Lung (tissue), 12 donors: Measurements from ENCODE around the gene CHMP5. TPM values are rescaled to one million over a fixed set of nuclear protein-coding genes. Genes with fewer than 3 reads are reported as not detected.

Source experiments
- ATAC-seq: fragments of 200-7000 bp; cut with Tn5 transposase; one replicate; pipeline ENCODE4 v1.9.1; 2020; ENCODE audit warnings: moderate number of reproducible peaks; ENCODE audit not compliant: insufficient read depth, low FRiP score
- DNase-seq, 3 donors: peaks; one replicate each; pipeline ENCODE4 v3.0.0-alpha.2; 2013 to 2017
- H3K27ac ChIP-seq, 2 donors: one replicate each; pipeline ENCODE4 v1.5.1; 2013; ENCODE audit warnings: mild to moderate bottlenecking in 2 of 2, moderate library complexity in 2 of 2, control low read depth in 1 of 2, inconsistent platforms in 1 of 2, low read depth in 1 of 2, low read length in 1 of 2
- H3K27me3 ChIP-seq, 3 donors: one replicate each; pipeline ENCODE4 v1.5.1; 2013; ENCODE audit warnings: low read length in 2 of 3; ENCODE audit not compliant: control insufficient read depth in 3 of 3, insufficient read depth in 3 of 3
- H3K36me3 ChIP-seq, 4 donors: one replicate each; pipeline ENCODE4 v1.5.1; 2013; ENCODE audit warnings: low read length in 4 of 4, mild to moderate bottlenecking in 1 of 4, moderate library complexity in 1 of 4; ENCODE audit not compliant: control insufficient read depth in 4 of 4, insufficient read depth in 4 of 4
- H3K4me1 ChIP-seq, 5 donors: one replicate each; pipeline ENCODE4 v1.5.1; 2013; ENCODE audit warnings: low read length in 5 of 5, mild to moderate bottlenecking in 2 of 5, moderate library complexity in 1 of 5; ENCODE audit not compliant: control insufficient read depth in 5 of 5, insufficient read depth in 5 of 5
- H3K4me3 ChIP-seq: one replicate; pipeline ENCODE4 v1.5.1; 2013; ENCODE audit warnings: mild to moderate bottlenecking, control low read depth, moderate library complexity
- H3K9ac ChIP-seq, 2 donors: one replicate each; pipeline ENCODE4 v1.5.1; 2013; ENCODE audit warnings: low read length in 2 of 2, control low read depth in 1 of 2; ENCODE audit not compliant: insufficient read depth in 1 of 2
- H3K9me3 ChIP-seq, 4 donors: one replicate each; pipeline ENCODE4 v1.5.1; 2013; ENCODE audit warnings: low read length in 3 of 4, mild to moderate bottlenecking in 1 of 4, moderate library complexity in 1 of 4; ENCODE audit not compliant: control insufficient read depth in 4 of 4, insufficient read depth in 3 of 4
- WGBS, 2 donors: extraction: QIAGEN DNeasy Blood & Tissue Kit; methylation state at CpG; one replicate each; pipeline ENCODE4 v1.1.7; 2013; 5-methylcytosine and 5-hydroxymethylcytosine counted together
- polyA plus RNA-seq, 2 donors: library from polyadenylated mRNA; stranded (reverse); fragments of 200-250 nt; gene quantifications; one replicate each; pipeline ENCODE4 v1.2.1, GENCODE V29; 2013
- total RNA-seq, 2 donors: library from RNA; depleted of rRNA in 1 of 2; stranded (reverse); fragments of >200 nt in 1 of 2; gene quantifications; one replicate each; pipeline ENCODE4 v1.2.1, GENCODE V29; 2014 to 2021
- TF ChIP-seq, protein P1 (sequence below): IDR thresholded peaks from 2 replicates; pipeline ENCODE4 v1.5.1; 2012; ENCODE audit warnings: mild to moderate bottlenecking; ENCODE audit errors: control extremely low read depth, extremely low read depth
- donor health status: control.
- donor health status: control.
- donor health status: Bipolar disorder and iron deficiency.
- donor health status: healthy.
- donor health status: DM: yes; HTN: yes; CAD: no.

CHMP5 gene
- total and polyA plus RNA-seq, 4 donors = 52.3 to 87.5 (median 62.2) TPM

DNA sequence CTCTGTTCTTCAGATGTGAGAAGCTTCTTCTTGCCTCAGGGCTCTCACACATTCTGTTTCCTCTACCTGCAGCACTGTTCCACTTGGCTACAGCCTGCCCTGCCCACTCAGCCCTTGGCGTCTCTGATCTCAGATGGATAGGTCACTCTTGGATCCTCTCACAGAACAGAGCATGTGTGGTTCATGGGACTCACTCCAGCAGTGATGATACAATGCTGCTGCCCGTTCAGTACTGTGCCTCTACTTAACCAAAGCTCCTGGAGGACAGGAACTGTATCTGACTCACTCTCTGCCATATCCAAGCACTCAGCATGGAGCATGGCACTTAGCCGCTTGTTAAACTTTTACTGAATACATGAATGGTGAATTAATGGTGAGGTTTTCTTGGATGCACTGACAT lies 28.3 kb upstream of the CHMP5 start:
- ATAC-seq (no peak), DNase-seq (no peak)
- TF ChIP-seq, protein P1, sequence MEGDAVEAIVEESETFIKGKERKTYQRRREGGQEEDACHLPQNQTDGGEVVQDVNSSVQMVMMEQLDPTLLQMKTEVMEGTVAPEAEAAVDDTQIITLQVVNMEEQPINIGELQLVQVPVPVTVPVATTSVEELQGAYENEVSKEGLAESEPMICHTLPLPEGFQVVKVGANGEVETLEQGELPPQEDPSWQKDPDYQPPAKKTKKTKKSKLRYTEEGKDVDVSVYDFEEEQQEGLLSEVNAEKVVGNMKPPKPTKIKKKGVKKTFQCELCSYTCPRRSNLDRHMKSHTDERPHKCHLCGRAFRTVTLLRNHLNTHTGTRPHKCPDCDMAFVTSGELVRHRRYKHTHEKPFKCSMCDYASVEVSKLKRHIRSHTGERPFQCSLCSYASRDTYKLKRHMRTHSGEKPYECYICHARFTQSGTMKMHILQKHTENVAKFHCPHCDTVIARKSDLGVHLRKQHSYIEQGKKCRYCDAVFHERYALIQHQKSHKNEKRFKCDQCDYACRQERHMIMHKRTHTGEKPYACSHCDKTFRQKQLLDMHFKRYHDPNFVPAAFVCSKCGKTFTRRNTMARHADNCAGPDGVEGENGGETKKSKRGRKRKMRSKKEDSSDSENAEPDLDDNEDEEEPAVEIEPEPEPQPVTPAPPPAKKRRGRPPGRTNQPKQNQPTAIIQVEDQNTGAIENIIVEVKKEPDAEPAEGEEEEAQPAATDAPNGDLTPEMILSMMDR = no peak
- Histone ChIP-seq H3K4me3 (no peak overlapping the region), H3K9ac (no peak overlapping the region), H3K4me1 (peaks cover 0 to 15% (median 3%) of the 10 kb centered on the region in 5 donors), H3K36me3 (no peaks in the 10 kb centered on the region), H3K9me3 (no peaks in the 10 kb centered on the region), H3K27me3 (peaks cover 0 to 26% (median 0%) of the 10 kb centered on the region in 3 donors), H3K27ac (no peak overlapping the region)
- 78 to 84% methylated on average over 3 of the region's 3 CpGs for WGBS, 2 donors

DNA sequence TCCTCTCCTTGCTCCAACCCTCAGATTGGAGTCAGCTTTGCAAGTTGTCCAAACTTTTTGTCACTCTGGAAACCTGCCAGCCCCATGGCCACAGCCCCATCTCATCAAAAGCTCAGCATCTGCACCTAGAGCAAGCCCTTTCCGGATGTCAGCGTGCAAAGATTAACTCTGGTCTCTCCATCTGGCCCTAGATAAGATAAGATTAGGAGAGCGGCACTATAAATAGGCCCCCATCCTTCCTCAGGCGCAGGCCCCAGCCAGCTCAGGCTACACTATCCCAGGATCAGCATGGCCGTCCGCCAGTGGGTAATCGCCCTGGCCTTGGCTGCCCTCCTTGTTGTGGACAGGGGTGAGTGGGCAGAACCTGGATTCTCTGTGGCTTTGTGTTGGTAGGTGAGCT lies 24.9 kb upstream of the CHMP5 start, which contains the start of gene SPINK4:
Gene SPINK4, plus strand, starts transcription at position 247 of the 400 bp plus-strand sequence. Its CDS starts 42 bp downstream, at position 289.
- peaks cover 0 to 25% (median 0%) of the 10 kb centered on the region in 3 donors for H3K27me3 ChIP-seq
- H3K36me3 ChIP-seq = no peaks in the 10 kb centered on the region
- WGBS, 2 donors = 38 to 48% methylated on average over 7 of the region's 7 CpGs
- TF ChIP-seq, protein P1 = no peak
- ATAC-seq (no peak), DNase-seq (peak; percentile 46 to 74 (median 58))
- peak within 1 kb of the TSS in 1 of 2 donors; percentile 11 for H3K9ac ChIP-seq
- H3K4me3 ChIP-seq = no peak within 1 kb of the TSS
- no peaks in the 10 kb centered on the region for H3K9me3 ChIP-seq
- peaks cover 0 to 13% (median 3%) of the 10 kb centered on the region in 5 donors for H3K4me1 ChIP-seq
- no peak within 1 kb of the TSS for H3K27ac ChIP-seq

DNA sequence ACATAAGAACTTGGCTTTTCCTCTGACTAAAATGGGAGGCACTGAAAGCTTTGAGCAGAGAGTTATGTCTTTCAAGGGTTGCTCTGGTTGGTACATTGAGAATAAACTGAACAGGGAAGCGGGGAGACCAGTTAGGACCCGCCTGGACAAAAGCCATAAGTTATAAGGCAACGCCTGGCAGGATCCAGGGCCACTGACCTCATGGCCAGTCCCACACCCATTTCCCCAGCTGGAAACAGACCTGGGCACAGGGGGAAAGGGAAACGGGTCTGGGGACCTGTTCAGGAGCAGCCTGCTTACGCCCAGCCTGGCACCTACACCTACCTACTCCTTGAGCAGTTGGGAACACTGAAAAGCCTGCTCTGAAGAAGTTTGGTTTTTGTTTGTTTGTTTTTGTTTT lies 23.6 kb upstream of the CHMP5 start:
- DNase-seq (no peak), ATAC-seq (no peak)
- H3K27me3 ChIP-seq = peaks cover 0 to 23% (median 0%) of the 10 kb centered on the region in 3 donors
- TF ChIP-seq, protein P1 = no peak
- no peak overlapping the region for H3K9ac ChIP-seq
- 74 to 76% methylated on average over 5 of the region's 5 CpGs for WGBS, 2 donors
- peaks cover 0 to 13% (median 3%) of the 10 kb centered on the region in 5 donors for H3K4me1 ChIP-seq
- no peaks in the 10 kb centered on the region for H3K9me3 ChIP-seq
- no peaks in the 10 kb centered on the region for H3K36me3 ChIP-seq
- no peak overlapping the region for H3K4me3 ChIP-seq
- no peak overlapping the region for H3K27ac ChIP-seq

DNA sequence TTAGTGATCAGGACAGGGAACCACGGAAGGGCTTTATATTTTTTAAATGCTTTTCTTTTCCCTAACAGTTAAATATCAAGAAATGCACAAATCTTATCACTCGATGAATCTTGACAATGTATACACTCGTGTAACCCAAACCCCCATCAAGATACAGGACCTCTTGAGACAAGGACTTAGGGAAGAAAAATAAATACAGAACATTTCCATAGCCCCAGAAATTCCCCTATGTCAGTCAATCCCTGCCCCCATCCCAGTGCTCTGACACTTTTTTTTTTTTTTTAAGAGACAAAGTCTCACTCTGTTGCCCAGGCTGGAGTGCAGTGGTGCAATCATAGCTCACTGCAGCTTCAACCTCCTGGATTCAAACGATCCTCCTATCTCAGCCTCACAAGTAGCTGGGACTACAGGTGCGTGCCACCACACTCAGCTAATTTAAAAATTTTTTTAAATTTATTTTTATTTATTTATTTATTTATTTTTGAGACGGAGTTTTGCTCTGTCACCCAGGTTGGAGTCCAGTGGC lies 22.2 kb upstream of the CHMP5 start:
- DNase-seq (peak in 1 of 3 donors; percentile 63), ATAC-seq (no peak)
- H3K27ac ChIP-seq = no peak overlapping the region
- H3K4me1 ChIP-seq = peaks cover 0 to 13% (median 3%) of the 10 kb centered on the region in 5 donors
- TF ChIP-seq, protein P1 = no peak
- no peak overlapping the region for H3K4me3 ChIP-seq
- H3K9me3 ChIP-seq = no peaks in the 10 kb centered on the region
- peaks cover 0 to 16% (median 0%) of the 10 kb centered on the region in 3 donors for H3K27me3 ChIP-seq
- WGBS, 2 donors = 73 to 80% methylated on average over 6 of the region's 6 CpGs
- no peak overlapping the region for H3K9ac ChIP-seq
- H3K36me3 ChIP-seq = no peaks in the 10 kb centered on the region
